IPS-20b (cell line): ENCODE measurements around the gene TBXAS1.

Experiments
- H3K27ac ChIP-seq: one replicate; pipeline ENCODE4 v1.5.1; 2013; ENCODE audit warnings: low read length
- H3K27me3 ChIP-seq: 2 replicates; pipeline ENCODE4 v1.6.1; 2013; ENCODE audit warnings: mild to moderate bottlenecking, low read length, inconsistent platforms; ENCODE audit not compliant: insufficient read depth
- H3K36me3 ChIP-seq: 2 replicates; pipeline ENCODE4 v1.6.1; 2013; ENCODE audit warnings: low read depth, mild to moderate bottlenecking, inconsistent platforms, low read length, moderate library complexity; ENCODE audit not compliant: insufficient read depth
- H3K4me1 ChIP-seq: 2 replicates; pipeline ENCODE4 v1.6.1; 2013; ENCODE audit warnings: mild to moderate bottlenecking, control low read depth, inconsistent platforms, low read length, moderate library complexity; ENCODE audit not compliant: insufficient read depth
- H3K4me3 ChIP-seq: 2 replicates; pipeline ENCODE4 v1.5.1; 2013; ENCODE audit warnings: mild to moderate bottlenecking, low read length, inconsistent platforms
- H3K9ac ChIP-seq: 2 replicates; pipeline ENCODE4 v1.6.1; 2013; ENCODE audit warnings: low read depth, mild to moderate bottlenecking, inconsistent platforms, low read length, moderate library complexity
- H3K9me3 ChIP-seq: 2 replicates; pipeline ENCODE4 v1.6.1; 2013; ENCODE audit warnings: mild to moderate bottlenecking, low read depth, low read length, inconsistent platforms; ENCODE audit not compliant: insufficient read depth

TBXAS1 gene

DNA sequence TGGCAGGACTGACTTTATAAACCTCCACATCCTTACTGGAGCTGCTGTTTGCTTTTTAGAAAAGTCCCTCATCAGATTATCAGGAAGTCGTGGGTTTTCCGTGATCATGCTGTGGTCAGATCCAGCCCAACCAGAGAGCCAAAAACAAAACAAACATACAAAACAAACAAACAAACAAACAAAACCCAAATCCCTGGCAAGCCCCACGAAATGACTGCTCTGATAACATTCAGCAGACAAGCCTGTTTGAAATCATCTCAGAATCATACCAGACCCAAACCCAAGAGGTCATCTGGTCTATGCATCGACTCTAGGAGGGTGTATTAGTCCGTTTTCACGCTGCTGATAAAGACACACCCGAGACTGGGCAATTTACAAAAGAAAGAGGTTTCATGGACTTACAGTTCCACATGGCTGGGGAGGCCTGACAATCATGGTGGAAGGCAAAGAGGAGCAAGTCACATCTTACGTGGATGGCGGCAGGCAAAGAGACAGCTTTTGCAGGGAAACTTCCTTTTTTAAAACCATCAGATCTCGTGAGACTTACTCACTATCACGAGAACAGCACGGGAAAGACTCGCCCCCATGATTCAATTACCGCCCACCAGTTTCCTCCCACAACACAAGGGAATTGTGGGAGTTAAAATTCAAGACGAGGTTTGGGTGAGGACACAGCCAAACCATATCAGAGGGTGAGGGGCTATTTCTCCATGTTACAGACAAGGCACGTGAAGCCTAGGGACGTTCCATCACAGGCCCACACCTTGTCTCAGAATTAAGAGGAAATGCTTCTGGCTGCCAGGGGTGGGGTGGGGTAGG lies 148.0 kb downstream of the TBXAS1 start:
- Histone ChIP-seq H3K4me3 (no peak overlapping the region), H3K9ac (no peak overlapping the region)

GRCh38 chr7:139981511-139981895 lies 152.4 kb downstream of the TBXAS1 start:
- Histone ChIP-seq H3K36me3 (no peaks in the 10 kb centered on the region), H3K4me3 (no peak overlapping the region), H3K27me3 (no peaks in the 10 kb centered on the region), H3K4me1 (peaks cover 3% of the 10 kb centered on the region; the same call in 1 of the 2 replicates), H3K27ac (no peak overlapping the region), H3K9ac (no peak overlapping the region), H3K9me3 (no peaks in the 10 kb centered on the region)

More for the DNA sequence above, 148.0 kb downstream of the TBXAS1 start:
- Histone ChIP-seq H3K4me1 (peaks cover 32% of the 10 kb centered on the region; the same call in 1 of the 2 replicates), H3K27ac (no peak overlapping the region), H3K27me3 (no peaks in the 10 kb centered on the region), H3K36me3 (no peaks in the 10 kb centered on the region), H3K9me3 (no peaks in the 10 kb centered on the region)

- H3K36me3 ChIP-seq: no peaks in the 10 kb centered on the region
- no peak overlapping the region for H3K9ac ChIP-seq
- no peaks in the 10 kb centered on the region for H3K9me3 ChIP-seq
- H3K27ac ChIP-seq: no peak overlapping the region
- H3K4me1 ChIP-seq: no peaks in the 10 kb centered on the region; the same call in 1 of the 2 replicates
- no peak overlapping the region for H3K4me3 ChIP-seq
- H3K27me3 ChIP-seq: no peaks in the 10 kb centered on the region
Measured at GRCh38 chr7:139982927-139983920, 154.2 kb downstream of the TBXAS1 start.

GRCh38 chr7:139984642-139985539 lies 155.8 kb downstream of the TBXAS1 start:
- Histone ChIP-seq H3K4me1 (no peaks in the 10 kb centered on the region; the same call in 1 of the 2 replicates), H3K27ac (no peak overlapping the region), H3K4me3 (no peak overlapping the region), H3K9ac (no peak overlapping the region), H3K27me3 (no peaks in the 10 kb centered on the region), H3K36me3 (no peaks in the 10 kb centered on the region), H3K9me3 (no peaks in the 10 kb centered on the region)

GRCh38 chr7:139985811-139986210 lies 156.7 kb downstream of the TBXAS1 start:
- Histone ChIP-seq H3K27ac (no peak overlapping the region), H3K36me3 (no peaks in the 10 kb centered on the region), H3K9ac (no peak overlapping the region), H3K9me3 (no peaks in the 10 kb centered on the region), H3K4me3 (no peak overlapping the region), H3K4me1 (no peaks in the 10 kb centered on the region; the same call in 1 of the 2 replicates), H3K27me3 (no peaks in the 10 kb centered on the region)

GRCh38 chr7:139987691-139988516 lies 158.8 kb downstream of the TBXAS1 start:
- no peaks in the 10 kb centered on the region for H3K36me3 ChIP-seq
- H3K27ac ChIP-seq: no peak overlapping the region
- no peak overlapping the region for H3K9ac ChIP-seq
- no peaks in the 10 kb centered on the region for H3K9me3 ChIP-seq
- H3K27me3 ChIP-seq: no peaks in the 10 kb centered on the region
- H3K4me1 ChIP-seq: no peaks in the 10 kb centered on the region; the same call in 1 of the 2 replicates
- H3K4me3 ChIP-seq: no peak overlapping the region

GRCh38 chr7:139989366-139990141 lies 160.5 kb downstream of the TBXAS1 start:
- Histone ChIP-seq H3K4me1 (no peaks in the 10 kb centered on the region; the same call in 1 of the 2 replicates), H3K27me3 (no peaks in the 10 kb centered on the region), H3K9ac (no peak overlapping the region), H3K9me3 (no peaks in the 10 kb centered on the region), H3K4me3 (no peak overlapping the region), H3K27ac (no peak overlapping the region), H3K36me3 (no peaks in the 10 kb centered on the region)

- H3K4me3 ChIP-seq: no peak overlapping the region
- H3K4me1 ChIP-seq: no peaks in the 10 kb centered on the region; the same call in 1 of the 2 replicates
- H3K27ac ChIP-seq: no peak overlapping the region
- no peak overlapping the region for H3K9ac ChIP-seq
- H3K27me3 ChIP-seq: no peaks in the 10 kb centered on the region
- H3K9me3 ChIP-seq: no peaks in the 10 kb centered on the region
- no peaks in the 10 kb centered on the region for H3K36me3 ChIP-seq
Measured at GRCh38 chr7:139990142-139990535, 161.1 kb downstream of the TBXAS1 start.

DNA sequence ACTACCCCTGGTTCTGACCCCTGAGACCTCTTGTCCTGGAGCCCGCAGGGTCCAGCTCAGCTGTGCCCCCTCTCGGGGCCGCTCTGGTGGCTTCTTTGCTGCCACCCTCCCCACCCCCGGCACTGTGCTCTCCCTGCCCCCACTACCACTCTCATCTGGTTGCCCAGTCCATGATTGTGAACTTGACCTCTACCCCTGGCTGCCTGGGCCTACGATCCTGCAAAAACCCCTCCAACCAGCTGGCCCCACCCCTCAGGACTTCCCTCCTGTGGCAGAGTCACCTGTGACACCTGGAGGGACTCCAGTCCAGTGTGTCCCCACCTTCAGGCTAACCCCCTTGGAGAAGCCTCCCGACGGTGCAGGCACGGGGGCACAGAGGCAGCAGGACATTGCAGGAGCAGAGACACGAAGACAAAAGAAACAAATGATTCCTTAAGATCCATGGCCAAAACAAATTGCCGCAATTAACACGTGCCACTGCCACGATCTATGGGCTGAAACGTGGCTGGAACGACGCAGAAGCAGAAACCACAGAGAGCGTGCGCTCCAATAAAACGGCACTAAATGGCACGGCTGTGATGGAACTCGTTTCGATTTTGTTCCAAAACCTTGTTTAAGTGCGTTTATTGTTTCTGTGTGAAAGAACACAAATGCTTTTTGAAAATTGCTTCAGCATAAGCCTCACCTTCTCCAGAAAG lies 161.7 kb downstream of the TBXAS1 start:
- Histone ChIP-seq H3K36me3 (no peaks in the 10 kb centered on the region), H3K9ac (no peak overlapping the region), H3K27me3 (no peaks in the 10 kb centered on the region), H3K4me1 (no peaks in the 10 kb centered on the region; the same call in 1 of the 2 replicates), H3K9me3 (no peaks in the 10 kb centered on the region), H3K27ac (no peak overlapping the region), H3K4me3 (no peak overlapping the region)
